ENCODE data around the gene JMJD4. TPM values are rescaled to one million over a fixed set of nuclear protein-coding genes. Genes with fewer than 3 reads are reported as not detected.

JMJD4 gene
- total RNA-seq, 1 donor from 2014 or later = 15.9 TPM

GRCh38 chr1:227769047-227769935 lies 34.2 kb upstream of the JMJD4 start:
- no peak for DNase-seq (ENCODE audit: low read depth in 2 of 2)

DNA sequence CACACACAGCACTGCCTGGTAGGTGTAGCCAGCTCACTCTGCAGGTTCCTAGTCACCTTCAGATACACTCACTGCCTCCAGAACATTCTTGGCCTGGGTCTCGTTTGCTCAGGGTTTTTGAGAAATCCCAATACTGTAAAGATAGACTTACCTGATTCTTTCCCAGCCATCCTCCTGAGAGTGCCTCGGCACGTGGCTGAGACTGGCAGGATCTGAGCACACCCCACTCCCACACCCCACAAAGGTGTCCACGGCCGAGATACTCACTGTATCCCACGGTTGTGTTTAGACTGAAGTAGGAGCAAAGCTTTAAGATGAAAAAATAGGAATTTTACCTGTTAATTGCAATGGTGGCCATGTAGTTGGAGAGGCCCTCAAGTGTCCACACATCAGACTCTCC lies 33.5 kb upstream of the JMJD4 start:
- no peak for DNase-seq (ENCODE audit: low read depth in 2 of 2)

- DNase-seq (ENCODE audit: low read depth in 2 of 2) = no peak
These were observed 33.0 kb upstream of the JMJD4 start for GRCh38 chr1:227768125-227768439.

DNA sequence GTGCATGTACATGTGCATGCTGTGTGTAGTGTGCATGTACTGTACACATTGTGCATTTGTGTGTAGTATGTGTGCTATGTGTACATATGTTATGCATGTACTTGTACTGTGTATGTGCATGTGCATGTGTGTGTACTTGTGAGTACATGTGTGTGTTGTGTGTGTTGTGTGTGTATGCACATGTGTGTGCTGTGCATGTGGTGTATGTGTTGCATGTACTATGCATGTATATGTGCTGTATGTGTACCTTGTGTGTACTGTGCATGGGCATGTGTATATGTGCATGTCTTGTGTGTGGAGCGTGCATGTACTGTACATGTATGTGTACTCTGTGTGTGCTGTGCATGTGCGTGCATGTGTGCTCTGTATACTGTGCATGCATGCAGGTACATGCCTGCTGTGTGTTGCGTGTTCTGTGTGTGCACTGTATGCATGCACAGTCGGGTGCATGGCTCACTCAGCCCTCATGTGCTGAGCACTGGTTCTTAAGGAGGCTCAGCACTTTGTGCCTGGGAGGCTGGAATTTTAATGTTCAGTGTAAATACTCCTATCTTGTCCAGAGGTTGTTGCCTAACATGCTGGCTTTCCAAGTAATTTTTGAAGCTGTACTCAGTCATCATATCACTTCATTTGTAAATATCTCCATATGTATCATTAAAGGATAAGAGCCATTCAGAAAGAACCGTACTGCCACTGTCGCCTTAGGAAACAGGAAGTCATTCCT lies 32.5 kb upstream of the JMJD4 start:
- DNase-seq (ENCODE audit: low read depth in 2 of 2) = no peak

GRCh38 chr1:227766653-227767277 lies 31.7 kb upstream of the JMJD4 start:
- no peak for DNase-seq (ENCODE audit: low read depth in 2 of 2)

- DNase-seq (ENCODE audit: low read depth in 2 of 2) = no peak
These were observed 31.0 kb upstream of the JMJD4 start for GRCh38 chr1:227766015-227766634.

GRCh38 chr1:227765261-227766014 lies 30.3 kb upstream of the JMJD4 start:
- DNase-seq (ENCODE audit: low read depth in 2 of 2) = no peak

GRCh38 chr1:227764019-227764391 lies 28.9 kb upstream of the JMJD4 start:
- DNase-seq (ENCODE audit: low read depth in 2 of 2) = no peak

DNA sequence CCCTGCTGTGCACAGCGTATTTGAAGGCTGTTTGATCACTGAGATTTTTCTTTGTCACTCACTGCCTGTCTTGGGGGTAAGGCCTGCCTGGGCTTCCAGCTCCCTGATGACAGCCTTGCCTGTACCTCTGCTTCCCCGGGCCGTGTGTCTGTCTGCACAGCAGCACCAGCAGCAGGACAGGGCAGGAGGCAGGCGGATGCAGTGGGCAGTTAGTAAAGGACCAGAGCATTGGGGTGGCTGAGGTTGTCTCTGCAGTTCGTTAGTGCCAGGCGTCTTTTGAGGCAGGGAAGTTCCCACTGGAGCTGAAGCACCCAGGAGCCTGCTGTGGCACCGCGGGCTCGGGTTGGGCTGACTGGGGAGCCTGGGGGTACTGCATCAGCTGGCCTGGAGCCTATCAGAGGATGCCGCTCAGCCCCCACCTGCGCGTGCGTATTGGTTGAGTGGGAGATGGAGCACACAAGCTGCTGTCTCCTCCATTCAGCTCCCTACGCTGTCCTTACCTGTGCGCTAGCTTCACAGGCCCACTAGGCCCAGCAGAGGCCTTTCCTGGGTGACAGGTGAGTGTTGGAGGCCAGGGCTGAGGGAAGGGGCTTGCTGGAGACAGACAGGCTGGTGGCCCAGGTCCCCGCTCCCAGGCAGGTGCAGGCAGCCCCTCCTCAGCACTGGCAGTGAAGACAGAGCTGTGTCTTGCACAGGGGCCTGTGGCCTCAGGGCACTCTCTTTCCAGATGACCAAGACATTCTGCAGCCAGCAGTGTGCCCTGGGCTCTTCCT lies 28.3 kb upstream of the JMJD4 start:
- DNase-seq (ENCODE audit: low read depth in 2 of 2) = no peak

GRCh38 chr1:227762231-227762911 lies 27.3 kb upstream of the JMJD4 start:
- DNase-seq (ENCODE audit: low read depth in 2 of 2) = peak; percentile 48 to 82

- DNase-seq (ENCODE audit: low read depth in 2 of 2) = no peak
These were observed 26.6 kb upstream of the JMJD4 start for GRCh38 chr1:227761621-227762230.

GRCh38 chr1:227760377-227760776 lies 25.3 kb upstream of the JMJD4 start:
- no peak for DNase-seq (ENCODE audit: low read depth in 2 of 2)

GRCh38 chr1:227759341-227760300 lies 24.5 kb upstream of the JMJD4 start:
- DNase-seq (ENCODE audit: low read depth in 2 of 2) = peak in 1 of 2 donors; percentile 79

GRCh38 chr1:227758366-227758765 lies 23.3 kb upstream of the JMJD4 start:
- no peak for DNase-seq (ENCODE audit: low read depth in 2 of 2)

DNA sequence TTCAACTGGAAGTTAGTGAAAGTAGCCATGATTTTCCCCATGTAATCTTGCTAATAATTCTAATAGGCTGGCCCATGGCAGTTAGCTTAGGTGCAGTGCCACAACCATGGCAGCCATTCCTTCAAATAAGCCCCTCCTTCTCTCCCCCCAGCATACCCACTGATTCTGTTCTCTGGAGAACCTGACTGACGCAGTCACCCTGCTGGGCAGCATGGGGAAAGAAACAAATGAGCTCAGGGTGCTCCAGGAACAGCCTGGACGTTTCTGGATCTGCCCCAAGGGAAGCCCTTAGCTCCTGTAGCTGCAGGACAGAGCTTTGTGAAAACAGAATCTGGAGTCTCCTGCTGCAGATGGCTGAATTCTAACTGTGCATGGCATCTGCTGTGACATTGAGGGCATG lies 22.7 kb upstream of the JMJD4 start:
- DNase-seq (ENCODE audit: low read depth in 2 of 2) = no peak

DNA sequence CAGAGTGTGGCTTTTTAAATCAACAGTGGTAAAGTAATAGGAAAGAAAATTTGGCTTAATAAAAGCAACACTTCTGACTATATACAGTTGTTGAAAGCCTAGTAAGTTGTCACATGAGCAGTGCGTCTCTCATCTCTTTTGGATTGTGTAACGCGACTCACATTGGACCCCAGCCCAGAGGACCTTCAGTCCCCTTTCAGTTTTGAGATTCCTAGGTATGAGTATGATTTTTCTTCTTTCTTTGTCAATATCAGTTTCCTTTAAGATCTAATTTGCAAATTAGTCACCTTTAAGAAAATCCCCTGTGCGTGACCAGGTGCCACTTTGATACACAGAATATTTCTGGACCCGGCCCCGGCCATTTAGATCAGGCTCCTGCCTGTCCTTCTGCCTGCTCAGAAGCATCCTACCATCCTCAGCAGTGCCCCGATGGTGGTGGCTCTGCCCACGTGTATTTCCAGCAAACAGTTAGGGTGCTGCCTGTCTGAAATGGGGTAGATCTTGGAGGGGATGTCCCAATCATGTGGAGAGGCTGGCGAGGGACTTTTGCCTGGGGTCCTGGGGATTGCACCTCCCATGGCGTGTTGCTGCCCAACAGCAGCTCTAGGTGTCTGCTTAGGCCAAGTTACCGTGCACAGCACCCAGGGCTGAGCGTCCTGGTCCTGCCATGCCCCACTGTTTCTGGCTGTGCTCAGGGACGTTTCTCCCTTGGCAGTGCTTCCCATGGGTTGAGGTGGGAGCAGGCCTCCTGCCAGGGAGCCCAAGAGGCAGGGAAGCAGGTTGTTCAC lies 21.3 kb upstream of the JMJD4 start:
- DNase-seq (ENCODE audit: low read depth in 2 of 2) = no peak

DNA sequence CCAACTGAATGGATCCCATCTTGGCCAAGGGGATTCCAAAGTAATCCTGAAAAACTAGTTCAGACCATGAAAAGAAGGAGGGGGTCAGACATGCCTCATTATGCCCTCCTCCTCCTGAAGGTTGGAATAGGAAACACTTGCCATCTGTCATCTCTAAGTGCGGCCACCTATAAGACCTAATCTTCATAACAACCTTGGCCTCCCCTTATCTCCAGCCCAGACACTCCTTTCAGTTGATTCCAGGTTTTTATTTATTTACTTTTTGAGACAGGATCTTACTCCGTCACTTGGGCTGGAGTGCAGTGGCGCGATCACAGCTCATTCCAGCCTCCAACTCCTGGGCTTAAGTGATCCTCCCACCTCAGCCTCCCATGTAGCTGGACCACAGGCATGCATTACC lies 19.9 kb upstream of the JMJD4 start:
- DNase-seq (ENCODE audit: low read depth in 2 of 2) = no peak

Data from dermis microvascular lymphatic vessel endothelial cell (primary cell).